HG03354 (cell line): ENCODE results near the gene ADM2.
"Not testable (repeated sequence)": the region's sequence is repeated elsewhere in the genome, so short reads cannot be mapped to it uniquely, and the experiment has no call there.

ENCODE experiments used
- ATAC-seq: cut with Tn5 transposase; IDR thresholded peaks from one replicate; pipeline ENCODE4 v1.9.1; 2021; ENCODE audit warnings: mild to moderate bottlenecking; ENCODE audit not compliant: unreplicated experiment, poor library complexity, severe bottlenecking

Gene ADM2

GRCh38 chr22:50531962-50532674, 50.8 kb downstream of the ADM2 start:
- no peak for ATAC-seq

GRCh38 chr22:50532824-50533796, 51.8 kb downstream of the ADM2 start:
- no peak for ATAC-seq

GRCh38 chr22:50533856-50534711, 52.7 kb downstream of the ADM2 start:
- not testable (repeated sequence) for ATAC-seq

- no peak for ATAC-seq
Observed at GRCh38 chr22:50535113-50535512, 53.8 kb downstream of the ADM2 start.
